Central memory CD4-positive, alpha-beta T cell (primary cell): ENCODE data around the gene IL1RAPL2.
"Not testable (repeated sequence)": the region's sequence is repeated elsewhere in the genome, so short reads cannot be mapped to it uniquely, and the experiment has no call there.

Experiments used
- DNase-seq: peaks from one replicate; pipeline ENCODE4 v3.0.0; 2022

The IL1RAPL2 gene

DNA sequence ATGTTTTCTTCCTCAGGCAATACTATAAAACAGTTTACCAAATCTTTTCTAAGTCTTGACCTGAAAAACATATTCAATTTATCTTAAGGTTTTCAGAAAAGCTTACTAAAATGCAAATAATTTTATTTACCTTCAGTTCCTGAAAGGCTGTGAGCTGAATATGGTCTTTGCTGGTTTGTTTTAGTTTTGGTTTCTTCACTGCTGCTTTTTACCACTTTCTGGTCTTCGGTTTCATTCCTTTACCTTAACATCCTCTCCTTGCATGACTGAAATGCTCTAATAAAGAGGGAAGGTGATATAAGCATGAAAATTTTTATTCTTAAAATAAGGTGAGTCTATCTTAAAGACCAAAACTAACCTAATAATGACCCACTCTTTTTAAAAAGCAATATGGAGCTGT is 1159.2 kb downstream of the IL1RAPL2 start:
- no peak for DNase-seq

DNA sequence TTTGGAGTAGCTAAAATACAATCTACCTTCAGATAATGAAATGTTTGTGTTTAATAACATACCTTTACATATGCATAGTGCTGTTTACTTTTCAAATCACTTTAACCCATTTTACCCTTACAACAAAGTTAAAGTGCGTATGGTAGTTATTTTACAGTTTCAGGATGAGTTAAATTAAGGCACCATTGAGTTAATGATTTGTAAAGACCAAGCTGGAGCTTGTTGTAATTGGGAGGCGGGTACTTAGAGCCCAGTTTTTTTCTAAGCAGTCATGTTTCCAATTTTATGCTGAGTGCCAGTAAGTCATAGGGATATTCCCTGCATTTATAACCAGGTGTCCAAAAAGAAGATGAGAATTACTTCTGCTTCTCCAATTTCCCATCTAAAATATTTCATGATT is 1172.2 kb downstream of the IL1RAPL2 start:
- no peak for DNase-seq

DNA sequence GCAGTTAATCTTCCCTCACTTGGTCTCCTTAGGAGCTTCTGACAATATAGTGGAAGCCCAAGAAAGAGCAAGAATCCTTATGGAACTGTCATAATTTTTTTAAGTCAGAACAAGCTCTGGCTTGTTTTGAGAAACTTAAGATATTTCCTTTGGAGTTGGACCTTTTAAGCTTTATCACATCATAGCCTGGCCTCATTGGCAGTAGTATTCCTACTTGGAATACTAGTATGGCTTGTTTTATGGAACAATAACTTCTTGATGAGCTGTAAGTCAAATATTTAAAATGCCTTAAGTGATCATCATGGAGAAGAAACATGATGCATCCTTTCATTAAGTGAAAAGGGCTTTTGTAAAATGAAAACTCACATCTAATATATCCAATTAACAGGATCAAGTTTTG is 1178.3 kb downstream of the IL1RAPL2 start:
- DNase-seq, result no peak

DNA sequence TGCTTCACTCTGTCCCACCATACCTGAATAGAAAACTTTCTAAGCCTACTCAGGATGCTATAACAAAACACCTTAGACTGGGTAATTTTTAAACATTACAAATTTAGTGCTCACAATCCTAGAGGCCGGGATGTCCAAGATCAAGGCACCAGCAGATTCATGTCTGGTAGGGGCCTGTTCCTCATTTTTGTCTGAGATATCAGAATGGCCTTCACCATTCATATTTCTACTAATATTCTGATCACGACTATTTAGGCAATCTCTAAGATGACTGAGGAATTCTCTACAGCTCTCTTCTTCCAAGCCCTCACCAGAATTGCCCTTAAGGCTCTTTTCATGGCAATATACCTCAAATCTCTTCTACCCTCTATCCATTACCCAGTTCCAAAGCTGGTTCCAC is 1178.9 kb downstream of the IL1RAPL2 start:
- DNase-seq, result no peak

DNA sequence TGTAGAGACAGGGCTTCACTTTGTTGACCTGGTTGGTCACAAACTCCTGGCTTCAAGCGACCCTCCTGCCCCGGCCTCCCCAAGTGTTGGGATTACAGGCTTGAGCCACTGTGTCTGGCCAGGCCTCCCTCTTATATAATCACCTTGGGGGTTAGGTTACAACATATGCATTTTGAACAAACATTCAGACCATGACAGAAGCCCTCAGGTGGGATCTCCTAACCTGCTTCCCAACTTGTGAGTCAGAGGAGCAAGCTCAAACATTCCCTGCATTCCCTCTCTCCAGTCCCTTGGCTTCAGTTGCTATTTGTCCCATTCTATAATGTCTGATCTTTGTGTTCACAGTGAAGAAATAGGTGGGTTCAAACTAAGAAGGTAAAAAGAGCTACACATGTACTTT is 1179.9 kb downstream of the IL1RAPL2 start:
- no peak for DNase-seq

DNA sequence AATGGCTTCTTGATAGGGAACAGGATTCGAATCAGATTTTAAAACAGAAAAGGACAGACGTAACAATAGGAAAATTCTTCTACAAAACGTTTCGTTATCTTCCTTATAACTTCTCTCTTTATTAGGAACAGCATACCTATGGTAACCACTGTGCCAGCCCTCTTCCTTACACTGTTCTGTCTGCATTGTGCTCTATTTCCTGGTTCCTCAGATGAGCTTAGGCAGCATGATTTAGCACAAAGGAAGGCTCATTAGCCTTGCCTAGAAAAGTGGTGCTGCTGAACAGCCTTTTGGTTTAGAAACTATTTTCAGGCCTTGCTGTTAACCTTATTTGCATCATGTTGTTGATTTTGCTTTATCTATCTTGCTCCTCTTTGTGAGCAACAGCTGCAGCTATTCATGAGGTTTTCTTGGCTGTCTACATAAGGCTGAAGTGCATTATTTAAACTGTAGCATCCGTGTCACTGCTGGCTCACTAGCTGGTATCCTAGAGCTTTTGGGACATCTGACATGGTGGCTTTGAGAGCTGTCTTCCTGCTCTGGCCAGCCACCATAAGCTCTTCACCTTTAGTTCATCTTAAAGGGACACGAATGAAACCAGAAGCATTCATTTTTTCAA is 1186.4 kb downstream of the IL1RAPL2 start:
- DNase-seq, result no peak

DNA sequence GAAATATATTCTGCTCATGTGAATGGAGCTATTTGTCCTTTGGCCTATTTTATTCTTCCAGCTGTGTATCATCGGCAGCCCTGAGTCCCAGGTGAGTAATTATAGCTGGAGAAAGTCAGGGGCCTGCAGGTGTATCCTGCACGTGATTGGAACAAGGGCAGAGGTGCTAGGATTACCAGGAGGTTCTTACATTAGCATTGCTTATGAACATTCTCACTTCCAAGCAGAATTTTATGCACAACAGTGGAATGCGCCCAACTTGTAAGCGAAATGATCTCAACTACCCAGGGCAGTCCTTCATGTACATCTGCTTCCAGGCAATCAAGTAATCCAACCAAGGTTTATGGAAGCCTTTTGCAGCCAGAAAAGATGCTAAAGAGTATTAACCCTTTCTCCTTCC is 1187.4 kb downstream of the IL1RAPL2 start:
- DNase-seq, result no peak

DNA sequence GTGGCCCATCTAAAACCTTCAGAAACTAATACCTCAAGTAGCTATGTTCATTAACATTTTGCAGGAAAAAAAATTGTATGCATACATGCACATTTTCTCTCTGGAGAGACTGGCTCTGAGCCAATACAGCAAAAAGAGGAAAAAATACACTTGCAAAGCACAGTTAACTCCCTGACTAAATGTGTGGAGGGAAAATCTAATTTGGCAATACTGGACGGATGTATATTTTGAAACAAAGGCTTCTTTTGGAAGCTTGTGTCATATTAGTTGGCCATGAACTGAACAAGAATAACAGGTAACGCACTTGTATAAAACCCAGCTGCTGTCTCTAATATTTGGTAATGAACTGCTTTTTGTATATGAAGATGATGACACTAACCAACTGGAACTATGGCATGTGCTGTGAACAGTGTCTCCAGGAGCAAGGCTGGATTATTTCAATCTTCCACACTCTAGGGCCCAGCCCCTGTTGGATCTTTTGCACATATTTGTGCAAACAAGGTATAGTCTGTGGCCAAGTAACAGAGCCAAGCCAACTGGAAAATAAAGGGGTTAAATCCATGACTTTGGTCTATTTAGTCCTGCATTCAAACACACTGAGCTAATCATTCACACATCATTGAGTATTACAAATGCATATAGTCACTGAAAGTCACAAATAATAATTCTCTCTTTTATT is 1188.4 kb downstream of the IL1RAPL2 start:
- no peak for DNase-seq

DNA sequence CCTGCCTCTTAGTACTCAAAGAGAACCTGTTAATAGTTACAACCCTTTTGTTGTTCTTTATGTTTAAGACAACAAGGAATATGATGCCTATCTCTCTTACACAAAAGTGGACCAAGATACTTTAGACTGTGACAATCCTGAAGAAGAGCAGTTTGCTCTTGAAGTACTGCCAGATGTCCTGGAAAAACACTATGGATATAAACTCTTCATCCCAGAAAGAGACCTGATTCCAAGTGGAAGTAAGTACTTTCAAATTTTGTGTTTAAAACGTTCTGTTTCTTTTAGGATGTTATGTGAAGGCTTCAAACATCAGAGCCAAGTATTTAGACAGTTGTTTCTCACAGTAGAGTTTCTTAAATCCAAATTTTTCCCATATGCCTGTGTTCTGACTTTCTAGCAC is 1189.1 kb downstream of the IL1RAPL2 start:
- no peak for DNase-seq

DNA sequence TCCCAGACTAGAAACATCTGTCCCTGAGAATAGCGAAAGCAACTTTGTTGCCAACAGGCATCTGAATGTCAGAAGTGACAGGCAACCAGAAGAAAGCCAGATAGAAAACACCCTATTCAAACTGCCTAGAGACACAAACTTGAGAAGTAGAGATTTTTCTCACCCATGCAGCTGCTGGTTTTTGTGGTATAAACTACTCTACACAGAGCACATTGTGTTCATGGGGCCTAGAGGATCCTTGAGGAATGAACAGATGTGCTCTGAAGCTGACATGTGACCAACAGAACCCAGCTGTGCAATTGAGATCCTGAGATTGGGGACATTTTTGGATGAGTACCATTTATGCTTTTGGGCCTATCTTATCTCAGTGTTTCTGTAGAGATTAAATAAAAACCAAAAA is 1192.8 kb downstream of the IL1RAPL2 start:
- DNase-seq, result no peak

DNA sequence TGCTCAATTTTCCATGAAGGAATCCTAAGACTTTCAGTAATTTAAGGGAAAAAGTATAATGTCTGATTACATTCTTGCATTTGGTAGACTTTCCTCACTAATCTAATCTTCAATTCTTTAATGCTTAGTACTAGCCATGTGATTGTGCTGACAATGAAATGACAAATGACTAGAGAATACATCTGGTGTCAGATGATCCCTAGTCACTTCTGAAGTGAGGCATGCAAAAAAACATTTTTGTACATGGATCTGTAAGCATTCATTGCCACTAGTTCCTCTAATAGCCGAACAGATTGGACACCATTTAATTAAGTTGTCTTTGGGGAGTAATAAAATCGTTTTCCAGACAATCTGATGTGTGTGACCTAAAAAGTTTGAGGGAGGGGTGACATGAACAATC is 1193.6 kb downstream of the IL1RAPL2 start:
- no peak for DNase-seq

DNA sequence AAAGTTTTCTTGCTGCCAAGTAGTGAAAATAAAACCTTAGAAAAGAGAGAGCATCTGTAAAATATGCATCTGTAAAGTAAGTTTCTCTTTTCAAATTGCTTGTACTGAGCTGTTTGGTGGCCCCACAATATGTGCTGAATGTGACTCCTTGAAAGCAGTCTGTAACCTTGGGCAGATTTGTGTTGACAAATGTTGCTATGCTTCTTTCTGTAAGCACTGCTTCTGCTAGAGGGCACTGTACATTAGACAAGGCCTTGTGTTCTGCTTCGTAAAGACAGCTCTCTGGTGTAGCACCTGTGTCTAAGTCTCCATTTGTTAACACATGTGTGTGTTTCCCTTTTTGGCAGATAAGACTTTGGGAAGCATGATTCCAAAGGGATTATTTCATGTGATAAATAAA is 1199.7 kb downstream of the IL1RAPL2 start:
- DNase-seq, result no peak

DNA sequence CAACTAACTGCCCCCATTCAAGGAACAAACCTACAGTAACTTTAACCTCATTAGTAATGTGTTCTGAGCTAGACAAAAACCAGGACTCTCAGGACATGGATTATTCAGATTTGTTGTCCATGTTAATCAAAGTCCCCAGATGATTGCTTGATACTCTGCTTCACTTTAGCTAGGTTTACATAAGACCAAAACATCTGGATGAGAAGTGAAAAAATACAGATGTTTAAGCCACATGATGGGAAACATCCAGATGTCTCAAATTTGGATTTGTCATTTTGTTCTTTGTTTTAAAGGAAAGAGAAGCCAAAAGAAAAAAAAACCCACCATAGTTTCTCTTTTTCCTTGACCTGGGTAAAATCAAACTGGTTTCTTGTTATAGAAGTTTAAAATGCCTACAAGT is 1207.8 kb downstream of the IL1RAPL2 start:
- no peak for DNase-seq

DNA sequence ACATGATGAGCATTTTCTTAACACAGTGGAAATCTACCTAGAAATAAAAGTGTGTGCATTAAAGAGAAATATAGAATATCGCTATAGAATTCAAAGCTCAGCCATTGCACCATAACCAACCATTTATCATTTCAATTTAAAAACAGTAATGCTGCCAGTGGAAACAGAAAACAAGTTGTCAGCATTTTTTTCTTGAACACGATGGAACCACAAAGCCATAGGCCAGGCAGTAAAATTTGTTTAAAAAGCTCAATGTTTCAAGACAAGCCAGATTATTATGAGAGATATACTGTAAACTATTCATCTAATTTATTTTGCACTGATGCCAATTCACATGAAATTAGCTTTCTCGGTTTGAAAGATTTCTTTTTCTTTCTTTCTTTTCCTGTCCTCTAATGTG is 1209.7 kb downstream of the IL1RAPL2 start:
- no peak for DNase-seq

DNA sequence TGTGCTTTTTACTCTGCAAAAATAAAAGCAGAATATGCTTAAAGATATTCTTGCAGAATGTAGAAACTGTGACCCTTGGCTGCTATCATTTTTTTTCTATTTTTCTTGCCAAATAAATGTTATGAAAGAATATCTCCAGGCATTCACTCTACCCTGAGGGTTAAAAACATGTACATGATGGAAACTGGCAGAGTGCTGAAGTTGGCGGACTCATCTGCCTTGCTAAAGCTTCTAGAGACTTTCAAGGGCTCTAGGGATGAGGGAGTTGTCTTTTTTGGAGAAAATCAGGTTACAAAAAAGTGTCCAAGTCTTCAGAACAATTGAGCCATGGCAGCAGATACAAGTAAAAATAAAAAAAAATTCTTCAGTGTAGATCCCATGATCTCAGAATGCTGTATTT is 1215.8 kb downstream of the IL1RAPL2 start:
- DNase-seq, result no peak

DNA sequence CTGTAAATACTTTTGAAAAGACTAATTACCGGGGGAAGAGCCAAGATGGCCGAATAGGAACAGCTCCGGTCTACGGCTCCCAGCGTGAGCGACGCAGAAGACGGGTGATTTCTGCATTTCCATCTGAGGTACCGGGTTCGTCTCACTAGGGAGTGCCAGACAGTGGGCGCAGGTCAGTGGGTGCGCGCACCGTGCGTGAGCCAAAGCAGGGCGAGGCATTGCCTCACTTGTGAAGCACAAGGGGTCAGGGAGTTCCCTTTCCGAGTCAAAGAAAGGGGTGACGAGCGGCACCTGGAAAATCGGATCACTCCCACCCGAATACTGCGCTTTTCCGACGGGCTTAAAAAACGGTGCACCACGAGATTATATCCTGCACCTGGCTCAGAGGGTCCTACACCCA is 1230.9 kb downstream of the IL1RAPL2 start:
- not testable (repeated sequence) for DNase-seq

DNA sequence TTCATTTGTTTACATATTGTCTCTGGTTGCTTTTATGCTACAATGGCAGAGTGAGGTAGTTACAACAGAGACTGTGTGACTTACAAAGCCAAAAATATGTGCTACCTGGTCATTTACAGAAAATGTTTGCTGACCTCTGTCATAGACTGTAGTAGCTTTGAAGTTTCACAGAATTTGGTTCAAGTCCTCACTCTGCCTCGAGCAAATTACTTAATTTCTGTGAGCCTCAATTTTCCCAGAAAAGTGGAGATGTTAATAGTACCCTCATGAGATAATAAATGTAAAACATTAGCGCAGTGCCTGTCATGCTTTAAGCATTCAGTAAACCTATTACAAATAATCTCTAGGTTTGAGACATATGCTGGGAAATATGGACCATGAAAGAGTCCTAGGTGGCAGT is 1237.9 kb downstream of the IL1RAPL2 start:
- no peak for DNase-seq

DNA sequence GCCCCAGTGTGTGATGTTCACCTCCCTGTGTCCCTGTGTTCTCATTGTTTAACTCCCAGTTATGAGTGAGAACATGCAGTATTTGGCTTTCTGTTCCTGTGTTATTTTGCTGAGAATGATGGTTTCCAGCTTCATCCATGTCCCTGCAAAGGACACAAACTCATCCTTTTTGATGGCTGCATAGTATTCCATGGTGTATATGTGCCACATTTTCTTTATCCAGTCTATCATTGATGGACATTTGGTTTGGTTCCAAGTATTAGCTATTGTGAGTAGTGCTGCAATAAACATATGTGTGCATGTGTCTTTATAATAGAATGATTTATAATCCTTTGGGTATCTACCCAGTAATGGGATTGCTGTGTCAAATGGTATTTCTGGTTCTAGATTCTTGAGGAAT is 1239.7 kb downstream of the IL1RAPL2 start:
- not testable (repeated sequence) for DNase-seq

DNA sequence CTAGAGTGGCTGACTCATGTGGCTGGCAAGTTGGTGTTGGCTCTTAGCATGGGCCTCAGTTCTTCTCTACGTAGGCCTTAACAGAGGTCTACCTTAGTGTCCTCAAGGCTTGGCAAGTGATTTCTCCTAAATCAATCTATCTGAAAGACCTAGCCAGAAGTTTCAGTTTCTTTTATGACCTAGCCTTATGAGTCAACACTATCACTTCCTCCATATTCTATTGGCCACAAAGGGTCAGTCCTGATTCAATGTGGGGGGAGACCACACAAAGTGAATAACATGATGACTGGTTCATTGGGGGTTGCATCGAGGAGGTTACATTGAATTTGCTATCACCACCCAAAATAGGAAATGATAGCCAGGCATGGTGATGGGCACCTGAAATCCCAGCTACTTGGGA is 1250.5 kb downstream of the IL1RAPL2 start:
- DNase-seq, result no peak
